ENCODE results near the gene REXO2. TPM values are rescaled to one million over a fixed set of nuclear protein-coding genes. Genes with fewer than 3 reads are reported as not detected.

The REXO2 gene
- total and polyA plus RNA-seq, 2 of the 4 experiments (the other 2 are of a cell fraction) = 179 to 255 TPM

GRCh38 chr11:114447892-114448291 is 8.6 kb downstream of the REXO2 start:
- Histone ChIP-seq H2AK9ac (replicated peaks; ENCODE audit: low read depth, low read length, poor library complexity) (no peak overlapping the region), H3K18ac (ENCODE audit: low read depth, low read length) (peak overlapping the region; percentile 94), H2AFZ (replicated peaks; ENCODE audit: low read length, poor library complexity) (no peak overlapping the region), H2BK5ac (ENCODE audit: low read depth, low read length, poor library complexity, severe bottlenecking) (peak overlapping the region; percentile 68), H2AK5ac (ENCODE audit: low read depth, low read length) (no peak overlapping the region), H3K14ac (replicated peaks; ENCODE audit: low read depth, low read length) (no peak overlapping the region), H2BK15ac (ENCODE audit: low read depth, low read length) (no peak overlapping the region), H3K27ac (ENCODE audit: insufficient read depth, low read length) (peak overlapping the region; percentile 93; the same call in 1 of the 2 replicates), H3K56ac (ENCODE audit: extremely low read depth, insufficient read depth, low read length) (peak overlapping the region; percentile 78; the same call in 1 of the 2 replicates), H3K79me1 (ENCODE audit: low read depth in 1 of 2, low read length in 2 of 2) (peaks cover 31 to 52% of the 10 kb centered on the region in 2 experiments), H4K91ac (ENCODE audit: insufficient read depth, low read depth, low read length) (0 out of 2 replicates have a peak overlapping the region, but pooled peaks have one; percentile 43), H3K4me3 (ENCODE audit: insufficient read depth, low read depth, low read length) (no peak overlapping the region; the same call in 1 of the 2 replicates), H2BK20ac (ENCODE audit: low read depth, low read length) (peak overlapping the region; percentile 85), H3K9me1 (ENCODE audit: insufficient read depth, low read length) (peaks cover 6% of the 10 kb centered on the region; the same call in 1 of the 2 replicates), H3K23ac (ENCODE audit: low read depth, low read length) (no peak overlapping the region), H3K4me1 (ENCODE audit: control insufficient read depth, insufficient read depth, low read length) (peaks cover 16% of the 10 kb centered on the region), H3K4ac (ENCODE audit: low read depth, low read length) (peak overlapping the region; percentile 81; the same call in 1 of the 2 replicates), H3K36me3 (ENCODE audit: control insufficient read depth, insufficient read depth, low read length) (peaks cover 22% of the 10 kb centered on the region), H3K27me3 (ENCODE audit: control insufficient read depth, insufficient read depth, low read length) (no peaks in the 10 kb centered on the region), H3K4me2 (ENCODE audit: low read depth, low read length) (peak overlapping the region; percentile 97), H3K9me3 (ENCODE audit: control insufficient read depth, insufficient read depth, low read length) (no peaks in the 10 kb centered on the region), H2BK120ac (ENCODE audit: low read depth, low read length) (peak overlapping the region; percentile 78), H3K9ac (ENCODE audit: low read depth, low read length) (peak overlapping the region; percentile 67), H4K8ac (ENCODE audit: low read depth in 2 of 2, low read length in 2 of 2) (peak overlapping the region in 1 of 2 experiments; percentile 54; a peak in 2 of 4 replicates), H4K5ac (ENCODE audit: low read depth, low read length) (peak overlapping the region; percentile 81), H4K20me1 (ENCODE audit: insufficient read depth, low read length) (no peaks in the 10 kb centered on the region)
- TF ChIP-seq CEBPB (IDR thresholded peaks at IDR 0.05; ENCODE audit: low read depth, low read length) (peak; percentile 84), POLR2A (IDR thresholded peaks at IDR 0.05; ENCODE audit: low read depth, low read length) (no peak), FOS (IDR thresholded peaks at IDR 0.05; ENCODE audit: low read depth, low read length) (no peak), BHLHE40 (IDR thresholded peaks at IDR 0.05; ENCODE audit: low read depth, low read length) (no peak)
- intact Hi-C loops (cut with micrococcal nuclease) (loop anchor here (5.0 kb wide), 1 partner anchor 151 kb away; the partner anchor contains the start of gene NNMT), dilution Hi-C loops (cut with HindIII; ENCODE audit: low sequenced_read_pairs, unreplicated experiment) (no loop called here), in situ Hi-C loops (cut with MboI; ENCODE audit: low sequenced_read_pairs) (loop anchor here (10.0 kb wide), 1 partner anchor 93 kb away; no protein-coding TSS in a partner anchor)
- ChIA-PET POLR2A (ENCODE audit: unreplicated experiment) (interaction anchor here (0.7 kb wide), 1 partner anchor 44 kb away, joined by 3 read pairs; no protein-coding TSS in a partner anchor), CTCF (interaction anchor here (0.6 to 1.1 kb wide), 3 partner anchors 81 to 181 kb away, joined by 3 to 4 read pairs (median 3); no protein-coding TSS in a partner anchor)
- DNase-seq (peak; percentile 85), ATAC-seq (ENCODE audit: low read depth) (peak; percentile 90)
- no TSS peak for BruUV-seq (replicated peaks)
- no CpG with 5 or more reads among the region's 3 CpGs for WGBS, 2 experiments (ENCODE audit: extremely low coverage in 2 of 2, insufficient read length in 1 of 2)
